IMR-90 (cell line): Measurements from ENCODE around the gene XRCC5. TPM values are rescaled to one million over a fixed set of nuclear protein-coding genes. Genes with fewer than 3 reads are reported as not detected.

Experiments
- ATAC-seq: fragments of 200-7000 bp; cut with Tn5 transposase; 2 replicates; pipeline ENCODE4 v1.9.1; 2020; ENCODE audit warnings: low read depth, mild to moderate bottlenecking, moderate library complexity
- BruUV-seq: library from RNA; stranded (reverse); fragments of 400-500 nt; replicated peaks from 2 replicates; lab custom pipeline; 2021; lab: Mats Ljungman, UMichigan
- CTCF ChIA-PET: fragments of 300-600 bp; formaldehyde crosslinking; extraction: SDS; loops from one replicate; lab custom pipeline; 2021; ENCODE audit warnings: antibody characterized with exemption; lab: Yijun Ruan, JAX
- POLR2A ChIA-PET: fragments of 300-600 bp; sonication (Branson Sonifier 250); formaldehyde crosslinking; loops from one replicate; lab custom pipeline; 2022; ENCODE audit warnings: antibody characterized with exemption; ENCODE audit not compliant: unreplicated experiment; lab: Charles Lee
- DNase-seq: peaks from one replicate; pipeline ENCODE4 v3.0.0; 2013
- H2AFZ ChIP-seq: replicated peaks from 2 replicates; pipeline ENCODE3; 2013; ENCODE audit warnings: low read length, mild to moderate bottlenecking; ENCODE audit not compliant: poor library complexity
- H2AK5ac ChIP-seq: 2 replicates; pipeline ENCODE4 v1.6.1; 2013; ENCODE audit warnings: low read depth, low read length, inconsistent platforms
- H2AK9ac ChIP-seq: replicated peaks from 2 replicates; pipeline ENCODE3; 2013; ENCODE audit warnings: mild to moderate bottlenecking, low read depth, low read length, moderate library complexity; ENCODE audit not compliant: poor library complexity
- H2BK120ac ChIP-seq: 2 replicates; pipeline ENCODE4 v1.6.1; 2013; ENCODE audit warnings: low read depth, low read length, inconsistent platforms
- H2BK15ac ChIP-seq: 3 replicates; pipeline ENCODE4 v1.6.1; 2013; ENCODE audit warnings: low read depth, low read length, inconsistent platforms
- H2BK20ac ChIP-seq: 2 replicates; pipeline ENCODE4 v1.6.1; 2013; ENCODE audit warnings: low read depth, mild to moderate bottlenecking, inconsistent platforms, low read length, moderate library complexity
- H2BK5ac ChIP-seq: 2 replicates; pipeline ENCODE4 v1.6.1; 2013; ENCODE audit warnings: mild to moderate bottlenecking, low read depth, low read length, inconsistent platforms; ENCODE audit not compliant: poor library complexity, severe bottlenecking
- H3K14ac ChIP-seq: replicated peaks from 2 replicates; pipeline ENCODE4 v1.6.1; 2013; ENCODE audit warnings: low read depth, low read length, inconsistent platforms
- H3K18ac ChIP-seq: 2 replicates; pipeline ENCODE4 v1.6.1; 2013; ENCODE audit warnings: low read depth, low read length, control low read depth
- H3K23ac ChIP-seq: 2 replicates; pipeline ENCODE4 v1.6.1; 2013; ENCODE audit warnings: low read depth, low read length, inconsistent platforms
- H3K27ac ChIP-seq: 2 replicates; pipeline ENCODE4 v1.5.1; 2013; ENCODE audit warnings: mild to moderate bottlenecking, control low read depth, low read length; ENCODE audit not compliant: insufficient read depth
- H3K27me3 ChIP-seq: 2 replicates; pipeline ENCODE4 v1.6.1; 2013; ENCODE audit warnings: low read length; ENCODE audit not compliant: control insufficient read depth, insufficient read depth
- H3K36me3 ChIP-seq: 2 replicates; pipeline ENCODE4 v1.6.1; 2013; ENCODE audit warnings: low read length, mixed read lengths; ENCODE audit not compliant: control insufficient read depth, insufficient read depth
- H3K4ac ChIP-seq: 2 replicates; pipeline ENCODE4 v1.6.1; 2013; ENCODE audit warnings: low read depth, low read length, inconsistent platforms
- H3K4me1 ChIP-seq: 2 replicates; pipeline ENCODE4 v1.6.1; 2013; ENCODE audit warnings: low read length, mixed read lengths; ENCODE audit not compliant: control insufficient read depth, insufficient read depth
- H3K4me2 ChIP-seq: 2 replicates; pipeline ENCODE4 v1.6.1; 2013; ENCODE audit warnings: low read depth, mild to moderate bottlenecking, control low read depth, low read length, moderate library complexity
- H3K4me3 ChIP-seq: 2 replicates; pipeline ENCODE4 v1.5.1; 2013; ENCODE audit warnings: low read depth, mild to moderate bottlenecking, control low read depth, low read length, moderate library complexity; ENCODE audit not compliant: insufficient read depth
- H3K56ac ChIP-seq: 2 replicates; pipeline ENCODE4 v1.6.1; 2013; ENCODE audit warnings: low read length, inconsistent platforms; ENCODE audit not compliant: insufficient read depth; ENCODE audit errors: extremely low read depth
- H3K79me1 ChIP-seq, 2 experiments: 2 replicates each; pipeline ENCODE4 v1.6.1; 2013; ENCODE audit warnings: low read length in 2 of 2, inconsistent platforms in 1 of 2, low read depth in 1 of 2
- H3K9ac ChIP-seq: 2 replicates; pipeline ENCODE4 v1.6.1; 2013; ENCODE audit warnings: low read depth, low read length, control low read depth
- H3K9me1 ChIP-seq: 2 replicates; pipeline ENCODE4 v1.6.1; 2013; ENCODE audit warnings: low read length, inconsistent platforms; ENCODE audit not compliant: insufficient read depth
- H3K9me3 ChIP-seq: 2 replicates; pipeline ENCODE4 v1.6.1; 2013; ENCODE audit warnings: low read length; ENCODE audit not compliant: control insufficient read depth, insufficient read depth
- H4K20me1 ChIP-seq: 2 replicates; pipeline ENCODE4 v1.6.1; 2013; ENCODE audit warnings: low read length, inconsistent platforms; ENCODE audit not compliant: insufficient read depth
- H4K5ac ChIP-seq: 2 replicates; pipeline ENCODE4 v1.6.1; 2013; ENCODE audit warnings: mild to moderate bottlenecking, low read depth, low read length, control low read depth
- H4K8ac ChIP-seq, 2 experiments: 2 replicates each; pipeline ENCODE4 v1.6.1; 2013; ENCODE audit warnings: low read depth in 2 of 2, low read length in 2 of 2, control low read depth in 1 of 2, inconsistent platforms in 1 of 2
- H4K91ac ChIP-seq: 2 replicates; pipeline ENCODE4 v1.6.1; 2013; ENCODE audit warnings: low read depth, low read length, inconsistent platforms; ENCODE audit not compliant: insufficient read depth
- BHLHE40 ChIP-seq: fragments of 150-350 bp; IDR thresholded peaks from 2 replicates; pipeline ENCODE4 v1.6.1; 2016; ENCODE audit warnings: mild to moderate bottlenecking, low read depth, low read length
- CEBPB ChIP-seq: IDR thresholded peaks from 2 replicates; pipeline ENCODE4 v1.6.1; 2012; ENCODE audit warnings: low read depth, low read length, improper control_type of control experiment
- CHD1 ChIP-seq: IDR thresholded peaks from 2 replicates; pipeline ENCODE4 v1.6.1; 2012; ENCODE audit warnings: low read depth, low read length, improper control_type of control experiment
- FOS ChIP-seq: fragments of 150-350 bp; IDR thresholded peaks from 2 replicates; pipeline ENCODE4 v1.6.1; 2016; ENCODE audit warnings: low read depth, low read length
- MAFK ChIP-seq: IDR thresholded peaks from 2 replicates; pipeline ENCODE4 v1.6.1; 2012; ENCODE audit warnings: low read depth, low read length, improper control_type of control experiment
- MAZ ChIP-seq: IDR thresholded peaks from 2 replicates; pipeline ENCODE4 v1.6.1; 2012; ENCODE audit warnings: low read depth, mild to moderate bottlenecking, low read length, improper control_type of control experiment, moderate library complexity, borderline replicate concordance
- MXI1 ChIP-seq: IDR thresholded peaks from 2 replicates; pipeline ENCODE4 v1.6.1; 2012; ENCODE audit warnings: low read depth, mild to moderate bottlenecking, low read length, moderate library complexity, borderline replicate concordance
- NFE2L2 ChIP-seq: fragments of 150-350 bp; IDR thresholded peaks from 2 replicates; pipeline ENCODE4 v1.6.1; 2016; ENCODE audit warnings: low read depth, mild to moderate bottlenecking, low read length
- POLR2A ChIP-seq: IDR thresholded peaks from 2 replicates; pipeline ENCODE4 v1.6.1; 2012; ENCODE audit warnings: mild to moderate bottlenecking, low read depth, low read length
- RAD21 ChIP-seq: IDR thresholded peaks from 2 replicates; pipeline ENCODE4 v1.6.1; 2012; ENCODE audit warnings: low read length, improper control_type of control experiment
- RCOR1 ChIP-seq: IDR thresholded peaks from 2 replicates; pipeline ENCODE4 v1.6.1; 2012; ENCODE audit warnings: mild to moderate bottlenecking, low read length, improper control_type of control experiment; ENCODE audit not compliant: insufficient replicate concordance
- RFX5 ChIP-seq: IDR thresholded peaks from 2 replicates; pipeline ENCODE4 v1.8.0; 2012; ENCODE audit warnings: low read depth, mild to moderate bottlenecking, low read length, moderate library complexity
- SMC3 ChIP-seq: fragments of 150-350 bp; IDR thresholded peaks from 2 replicates; pipeline ENCODE4 v1.6.1; 2016; ENCODE audit warnings: low read depth, mild to moderate bottlenecking, antibody characterized with exemption, low read length, moderate library complexity
- WGBS, 2 experiments: methylation state at CpG; one replicate each; pipeline versions ENCODE4 v1.1.5 to v1.1.7; 2013; ENCODE audit warnings: missing lambda C conversion rate in 2 of 2; ENCODE audit not compliant: insufficient read length in 1 of 2; ENCODE audit errors: extremely low coverage in 2 of 2; 5-methylcytosine and 5-hydroxymethylcytosine counted together
- dilution Hi-C: fragments of 300-500 bp; cut with HindIII; formaldehyde crosslinking; loops from one replicate; pipeline ENCODE4 v1.14.3; 2018; ENCODE audit warnings: low sequenced_read_pairs; ENCODE audit not compliant: unreplicated experiment
- in situ Hi-C: fragments of 300-500 bp; cut with MboI; formaldehyde crosslinking; loops from 3 replicates; pipeline ENCODE4 v1.14.3; 2019; ENCODE audit warnings: low sequenced_read_pairs, inconsistent platforms, mixed read lengths
- intact Hi-C: fragments of 100-400 bp; cut with micrococcal nuclease; formaldehyde crosslinking; loops from 2 replicates; pipeline ENCODE4 v1.10.0; 2022
- polyA plus RNA-seq, 3 experiments: library from polyadenylated mRNA; depleted of rRNA; stranded (reverse); fragments of >200 nt; gene quantifications; 2 replicates each; pipeline ENCODE4 v1.2.3, GENCODE V29; 2012; ENCODE audit warnings: low replicate concordance in 1 of 3
- total RNA-seq: library from RNA; depleted of rRNA; stranded (reverse); fragments of >200 nt; gene quantifications from 2 replicates; pipeline ENCODE4 v1.2.3, GENCODE V29; 2012
- TF ChIP-seq, protein P1 (sequence below): conservative IDR thresholded peaks from 2 replicates; pipeline ENCODE4 v1.5.1; 2012; ENCODE audit warnings: mild to moderate bottlenecking, low read depth, low read length, improper control_type of control experiment
- TF ChIP-seq, protein P2 (sequence below): fragments of 150-350 bp; IDR thresholded peaks from 2 replicates; pipeline ENCODE4 v1.6.1; 2016; ENCODE audit warnings: low read depth, mild to moderate bottlenecking, low read length, moderate library complexity, borderline replicate concordance

XRCC5 gene
- total and polyA plus RNA-seq, 2 of the 4 experiments (the other 2 are of a cell fraction), result 144 to 509 TPM

DNA sequence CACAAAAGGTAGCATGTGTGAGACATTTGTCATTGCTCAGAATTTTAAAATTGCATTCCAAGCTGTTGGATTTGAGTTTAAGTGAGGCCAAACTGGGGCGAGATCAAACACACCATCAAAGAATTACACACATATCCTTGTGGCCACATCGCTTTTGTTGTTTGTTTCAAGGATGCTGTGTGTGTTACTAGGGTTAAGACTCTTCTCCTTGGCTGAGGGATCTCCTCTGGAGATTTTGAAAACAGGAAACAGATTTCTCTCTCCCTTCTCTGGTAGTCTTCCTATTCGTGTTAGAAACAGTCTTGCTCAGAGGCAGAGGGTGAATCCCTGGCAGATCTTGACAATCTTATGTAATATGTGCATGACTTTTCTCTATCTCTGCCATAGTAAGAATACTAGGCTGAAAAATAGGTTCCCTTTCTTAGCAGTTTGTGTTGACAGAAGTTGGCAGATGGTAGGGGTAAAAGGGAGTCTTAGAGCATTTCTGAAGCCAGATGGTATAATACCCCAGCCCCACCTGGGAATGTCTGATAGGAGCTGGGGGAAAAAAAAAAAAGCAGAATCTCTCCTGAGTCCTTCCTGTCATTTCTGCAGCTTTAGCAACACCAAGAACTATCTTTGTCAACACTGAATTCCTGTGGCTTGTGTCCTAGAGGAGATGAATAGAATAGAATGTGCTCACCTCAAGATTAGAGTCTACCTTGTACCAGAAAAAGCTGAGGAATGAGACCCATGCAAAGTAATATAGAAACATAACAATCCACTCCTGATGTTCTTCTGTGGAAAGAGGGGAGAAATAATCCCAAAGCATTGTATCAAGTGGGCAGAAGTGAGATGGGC is 101.8 kb downstream of the XRCC5 start:
- H3K18ac ChIP-seq, result no peak overlapping the region
- no peak overlapping the region for H2BK120ac ChIP-seq
- no peak overlapping the region for H3K4me2 ChIP-seq
- in situ Hi-C loops (loop anchor here (25.0 kb wide), 1 partner anchor 201 kb away; the partner anchor contains the start of gene SMARCAL1), intact Hi-C loops (no loop called here), dilution Hi-C loops (no loop called here)
- no peak overlapping the region for H4K8ac ChIP-seq
- H4K5ac ChIP-seq, result no peak overlapping the region
- TF ChIP-seq NFE2L2 (no peak), CHD1 (no peak), MAZ (no peak), RAD21 (no peak), CEBPB (no peak), MXI1 (no peak), RFX5 (no peak), SMC3 (no peak), POLR2A (no peak), FOS (no peak), BHLHE40 (no peak), MAFK (no peak), RCOR1 (no peak)
- TF ChIP-seq, protein P1, sequence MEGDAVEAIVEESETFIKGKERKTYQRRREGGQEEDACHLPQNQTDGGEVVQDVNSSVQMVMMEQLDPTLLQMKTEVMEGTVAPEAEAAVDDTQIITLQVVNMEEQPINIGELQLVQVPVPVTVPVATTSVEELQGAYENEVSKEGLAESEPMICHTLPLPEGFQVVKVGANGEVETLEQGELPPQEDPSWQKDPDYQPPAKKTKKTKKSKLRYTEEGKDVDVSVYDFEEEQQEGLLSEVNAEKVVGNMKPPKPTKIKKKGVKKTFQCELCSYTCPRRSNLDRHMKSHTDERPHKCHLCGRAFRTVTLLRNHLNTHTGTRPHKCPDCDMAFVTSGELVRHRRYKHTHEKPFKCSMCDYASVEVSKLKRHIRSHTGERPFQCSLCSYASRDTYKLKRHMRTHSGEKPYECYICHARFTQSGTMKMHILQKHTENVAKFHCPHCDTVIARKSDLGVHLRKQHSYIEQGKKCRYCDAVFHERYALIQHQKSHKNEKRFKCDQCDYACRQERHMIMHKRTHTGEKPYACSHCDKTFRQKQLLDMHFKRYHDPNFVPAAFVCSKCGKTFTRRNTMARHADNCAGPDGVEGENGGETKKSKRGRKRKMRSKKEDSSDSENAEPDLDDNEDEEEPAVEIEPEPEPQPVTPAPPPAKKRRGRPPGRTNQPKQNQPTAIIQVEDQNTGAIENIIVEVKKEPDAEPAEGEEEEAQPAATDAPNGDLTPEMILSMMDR, result no peak
- TF ChIP-seq, protein P2, sequence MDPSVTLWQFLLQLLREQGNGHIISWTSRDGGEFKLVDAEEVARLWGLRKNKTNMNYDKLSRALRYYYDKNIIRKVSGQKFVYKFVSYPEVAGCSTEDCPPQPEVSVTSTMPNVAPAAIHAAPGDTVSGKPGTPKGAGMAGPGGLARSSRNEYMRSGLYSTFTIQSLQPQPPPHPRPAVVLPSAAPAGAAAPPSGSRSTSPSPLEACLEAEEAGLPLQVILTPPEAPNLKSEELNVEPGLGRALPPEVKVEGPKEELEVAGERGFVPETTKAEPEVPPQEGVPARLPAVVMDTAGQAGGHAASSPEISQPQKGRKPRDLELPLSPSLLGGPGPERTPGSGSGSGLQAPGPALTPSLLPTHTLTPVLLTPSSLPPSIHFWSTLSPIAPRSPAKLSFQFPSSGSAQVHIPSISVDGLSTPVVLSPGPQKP, result no peak
- H3K27ac ChIP-seq, result no peak overlapping the region
- peak; percentile 59 for ATAC-seq
- no peak overlapping the region for H2AK5ac ChIP-seq
- H2BK5ac ChIP-seq, result no peak overlapping the region
- no peak overlapping the region for H4K91ac ChIP-seq
- H3K14ac ChIP-seq, result peak overlapping the region; percentile 27; the same call in 1 of the 2 replicates
- H3K9me3 ChIP-seq, result no peaks in the 10 kb centered on the region
- H3K56ac ChIP-seq, result no peak overlapping the region
- peaks cover 9% of the 10 kb centered on the region for H3K4me1 ChIP-seq
- H3K9ac ChIP-seq, result no peak overlapping the region
- H2AFZ ChIP-seq, result no peak overlapping the region
- H3K23ac ChIP-seq, result no peak overlapping the region
- H2BK15ac ChIP-seq, result no peak overlapping the region
- H3K36me3 ChIP-seq, result peaks cover 17% of the 10 kb centered on the region
- H2BK20ac ChIP-seq, result no peak overlapping the region
- peaks cover 0 to 24% of the 10 kb centered on the region in 2 experiments; a peak in 2 of 4 replicates for H3K79me1 ChIP-seq
- no TSS peak for BruUV-seq
- ChIA-PET CTCF (no interaction called here), POLR2A (no interaction called here)
- peaks cover 9% of the 10 kb centered on the region for H3K9me1 ChIP-seq
- no peak overlapping the region for H3K4me3 ChIP-seq
- no peaks in the 10 kb centered on the region for H3K27me3 ChIP-seq
- DNase-seq, result peak; percentile 9
- no peaks in the 10 kb centered on the region for H4K20me1 ChIP-seq
- WGBS, 2 experiments, result no CpG with 5 or more reads among the region's 3 CpGs
- H2AK9ac ChIP-seq, result no peak overlapping the region
- H3K4ac ChIP-seq, result no peak overlapping the region
